Measurements from ENCODE around the gene KLRC2. TPM values are rescaled to one million over a fixed set of nuclear protein-coding genes. Genes with fewer than 3 reads are reported as not detected.
A peak's percentile ranks its signal among the peaks of the same experiment; 100 is the strongest.
"Not testable (repeated sequence)": the region's sequence is repeated elsewhere in the genome, so short reads cannot be mapped to it uniquely, and the experiment has no call there.

Gene KLRC2
- total and polyA plus RNA-seq, 7 donors = 0.49 to 0.74 TPM; not detected in 5

DNA sequence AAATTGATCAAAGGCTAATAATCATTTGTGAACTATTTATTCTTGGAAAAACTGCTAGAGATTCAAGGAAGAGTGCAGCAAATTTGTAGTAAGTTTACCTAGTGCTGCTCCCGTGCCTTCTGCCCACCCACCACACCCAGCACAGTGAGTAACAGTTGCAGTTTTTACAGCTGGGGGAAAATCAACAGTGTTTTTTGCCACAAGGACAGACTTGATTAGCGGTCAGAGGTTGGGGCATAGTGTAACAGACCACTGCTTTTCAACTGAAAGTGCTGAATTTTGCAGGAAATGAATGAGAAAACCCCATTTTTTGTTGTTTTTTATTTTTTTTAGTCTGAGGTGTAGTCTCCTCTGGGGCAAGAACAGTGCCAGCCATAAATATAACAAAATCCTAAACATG lies 38.5 kb downstream of the KLRC2 start:
- no peaks in the 10 kb centered on the region for H3K27me3 ChIP-seq
- intact Hi-C loops (cut with DNase I) = no loop called here
- 23 to 33% methylated on average over 2 of the region's 2 CpGs for WGBS, 2 donors
- peaks cover 0 to 14% (median 12%) of the 10 kb centered on the region in 4 donors for H3K4me1 ChIP-seq
- DNase-seq = no peak
- no peak overlapping the region for H3K27ac ChIP-seq
- no peak overlapping the region for H3K4me3 ChIP-seq
- TF ChIP-seq, protein P1, sequence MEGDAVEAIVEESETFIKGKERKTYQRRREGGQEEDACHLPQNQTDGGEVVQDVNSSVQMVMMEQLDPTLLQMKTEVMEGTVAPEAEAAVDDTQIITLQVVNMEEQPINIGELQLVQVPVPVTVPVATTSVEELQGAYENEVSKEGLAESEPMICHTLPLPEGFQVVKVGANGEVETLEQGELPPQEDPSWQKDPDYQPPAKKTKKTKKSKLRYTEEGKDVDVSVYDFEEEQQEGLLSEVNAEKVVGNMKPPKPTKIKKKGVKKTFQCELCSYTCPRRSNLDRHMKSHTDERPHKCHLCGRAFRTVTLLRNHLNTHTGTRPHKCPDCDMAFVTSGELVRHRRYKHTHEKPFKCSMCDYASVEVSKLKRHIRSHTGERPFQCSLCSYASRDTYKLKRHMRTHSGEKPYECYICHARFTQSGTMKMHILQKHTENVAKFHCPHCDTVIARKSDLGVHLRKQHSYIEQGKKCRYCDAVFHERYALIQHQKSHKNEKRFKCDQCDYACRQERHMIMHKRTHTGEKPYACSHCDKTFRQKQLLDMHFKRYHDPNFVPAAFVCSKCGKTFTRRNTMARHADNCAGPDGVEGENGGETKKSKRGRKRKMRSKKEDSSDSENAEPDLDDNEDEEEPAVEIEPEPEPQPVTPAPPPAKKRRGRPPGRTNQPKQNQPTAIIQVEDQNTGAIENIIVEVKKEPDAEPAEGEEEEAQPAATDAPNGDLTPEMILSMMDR (IDR thresholded peaks at IDR 0.05) = no peak
- TF ChIP-seq POLR2AphosphoS5 (IDR thresholded peaks at IDR 0.05) (no peak), EP300 (IDR thresholded peaks at IDR 0.05) (no peak), POLR2A (IDR thresholded peaks at IDR 0.05) (no peak)
- no peaks in the 10 kb centered on the region for H3K36me3 ChIP-seq
- no peaks in the 10 kb centered on the region for H3K9me3 ChIP-seq

DNA sequence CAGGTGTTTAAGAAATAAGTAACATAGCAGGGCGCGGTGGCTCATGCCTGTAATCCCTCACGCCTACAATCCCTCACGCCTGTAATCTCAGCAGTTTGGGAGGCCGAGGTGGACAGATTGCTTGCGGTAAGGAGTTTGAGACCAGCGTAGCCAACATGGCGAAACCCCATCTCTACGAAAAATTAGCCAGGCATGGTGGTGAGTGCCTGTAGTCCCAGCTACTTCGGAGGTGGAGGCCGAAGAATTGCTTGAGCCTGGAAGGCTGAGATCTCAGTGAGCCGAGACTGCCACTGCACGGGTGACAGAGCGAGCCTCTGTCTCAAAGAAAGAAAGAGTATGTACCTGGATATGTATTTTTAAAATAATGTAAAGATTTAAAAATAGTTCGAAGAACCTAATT lies 39.6 kb downstream of the KLRC2 start:
- H3K27me3 ChIP-seq; H3K9me3 ChIP-seq; intact Hi-C loops (cut with DNase I); DNase-seq; H3K36me3 ChIP-seq; H3K4me3 ChIP-seq: not testable (repeated sequence)
- Histone ChIP-seq H3K27ac (peak overlapping the region in 3 of 4 donors; percentile 64 to 73 (median 67)), H3K4me1 (peaks cover 0 to 16% (median 14%) of the 10 kb centered on the region in 4 donors)
- WGBS, 2 donors = 69 to 83% methylated on average over 15 of the region's 15 CpGs

DNA sequence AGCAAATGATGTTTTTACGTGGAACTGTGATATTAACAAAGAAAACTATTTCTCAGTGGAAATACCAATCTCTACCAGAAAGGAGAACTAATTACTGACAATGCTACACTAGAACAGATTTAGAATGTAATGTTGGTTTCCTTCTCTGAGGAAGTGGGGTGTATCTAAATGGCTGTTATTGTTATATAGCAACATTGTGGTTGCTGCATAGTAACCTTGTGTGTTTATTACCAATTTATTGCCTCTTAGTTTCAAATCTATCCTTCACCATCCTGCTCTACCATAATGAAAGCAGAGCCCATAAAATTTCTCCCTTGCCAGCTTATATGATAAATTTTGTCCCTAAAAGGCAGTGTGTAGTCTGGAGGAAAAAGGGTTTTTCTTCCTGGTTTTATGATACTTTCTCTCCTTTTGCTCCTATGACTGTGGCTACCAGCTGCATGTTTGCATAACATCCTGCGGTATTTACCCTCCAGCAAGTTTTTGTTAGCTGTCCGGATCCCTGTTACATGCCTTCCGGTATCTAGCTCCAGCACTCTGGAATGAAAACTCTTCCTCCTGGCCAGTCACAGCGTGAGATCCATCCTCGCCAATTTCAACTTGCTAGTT lies 40.3 kb downstream of the KLRC2 start:
- H3K27ac ChIP-seq = peak overlapping the region; percentile 31 to 73 (median 66)
- H3K27me3 ChIP-seq = no peaks in the 10 kb centered on the region
- WGBS, 2 donors = 7 to 17% methylated on average over 6 of the region's 6 CpGs
- no peaks in the 10 kb centered on the region for H3K36me3 ChIP-seq
- no peaks in the 10 kb centered on the region for H3K9me3 ChIP-seq
- peak; percentile 71 for DNase-seq
- intact Hi-C loops (cut with DNase I) = no loop called here
- TF ChIP-seq POLR2AphosphoS5 (IDR thresholded peaks at IDR 0.05) (peak in 1 of 4 donors; percentile 20), EP300 (IDR thresholded peaks at IDR 0.05) (no peak)
- peaks cover 0 to 16% (median 14%) of the 10 kb centered on the region in 4 donors for H3K4me1 ChIP-seq
- H3K4me3 ChIP-seq = peak overlapping the region in 2 of 4 donors; percentile 10 to 15

DNA sequence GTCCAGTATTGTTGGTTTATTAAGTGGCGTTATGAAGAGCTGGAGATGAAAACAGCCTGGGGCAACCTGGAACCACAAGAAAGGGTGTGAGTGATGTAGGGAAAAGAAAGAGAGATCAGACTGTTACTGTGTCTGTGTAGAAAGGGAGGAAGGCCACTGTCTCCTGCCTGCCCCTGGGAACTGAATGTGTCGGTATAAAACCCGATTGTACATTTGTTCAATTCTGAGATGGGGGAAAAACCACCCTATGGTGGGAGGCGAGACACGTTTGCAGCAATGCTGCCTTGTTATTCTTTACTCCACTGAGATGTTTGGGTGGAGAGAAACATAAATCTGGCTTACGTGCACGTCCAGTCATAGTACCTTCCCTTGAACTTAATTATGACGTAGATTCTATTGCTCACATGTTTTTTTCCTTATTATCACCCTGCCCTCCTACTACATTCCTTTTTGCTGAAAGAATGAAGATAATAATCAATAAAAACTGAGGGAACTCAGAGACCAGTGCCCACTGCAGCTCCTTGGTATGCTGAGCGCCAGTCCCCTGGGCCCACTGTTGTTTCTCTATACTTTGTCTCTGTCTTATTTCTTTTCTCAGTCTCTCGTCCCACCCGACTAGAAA lies 41.2 kb downstream of the KLRC2 start:
- H3K27me3 ChIP-seq; H3K9me3 ChIP-seq; intact Hi-C loops (cut with DNase I); H3K36me3 ChIP-seq; H3K4me3 ChIP-seq; DNase-seq: not testable (repeated sequence)
- 65 to 76% methylated on average over 11 of the region's 11 CpGs for WGBS, 2 donors
- Histone ChIP-seq H3K4me1 (peaks cover 0 to 16% (median 14%) of the 10 kb centered on the region in 4 donors), H3K27ac (peak overlapping the region in 1 of 4 donors; percentile 73)

DNA sequence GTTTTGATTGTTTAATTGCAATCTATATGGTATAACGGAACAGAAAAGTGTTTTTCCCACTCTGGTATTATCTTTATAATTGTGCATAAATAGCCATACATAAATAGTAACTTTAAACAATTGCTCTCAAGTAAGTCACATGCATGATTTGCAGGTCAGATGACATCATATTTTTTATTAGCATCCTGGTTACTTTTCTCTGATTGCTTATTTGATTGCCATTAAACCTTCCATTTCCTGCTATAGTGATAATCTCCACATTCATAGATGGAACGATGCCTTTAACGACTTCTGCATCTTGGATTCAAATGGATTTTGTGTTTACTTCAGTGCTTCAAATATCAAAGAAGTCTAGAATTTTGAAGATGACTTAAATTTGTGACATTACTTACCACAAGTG lies 42.5 kb downstream of the KLRC2 start:
- no peaks in the 10 kb centered on the region for H3K9me3 ChIP-seq
- H3K4me3 ChIP-seq = no peak overlapping the region
- intact Hi-C loops (cut with DNase I) = no loop called here
- peaks cover 0 to 16% (median 14%) of the 10 kb centered on the region in 4 donors for H3K4me1 ChIP-seq
- TF ChIP-seq, protein P1 (IDR thresholded peaks at IDR 0.05) = no peak
- TF ChIP-seq POLR2AphosphoS5 (IDR thresholded peaks at IDR 0.05) = no peak
- 29 to 63% methylated on average over 3 of the region's 3 CpGs for WGBS, 2 donors
- no peak overlapping the region for H3K27ac ChIP-seq
- no peak for DNase-seq
- H3K27me3 ChIP-seq = no peaks in the 10 kb centered on the region
- no peaks in the 10 kb centered on the region for H3K36me3 ChIP-seq

DNA sequence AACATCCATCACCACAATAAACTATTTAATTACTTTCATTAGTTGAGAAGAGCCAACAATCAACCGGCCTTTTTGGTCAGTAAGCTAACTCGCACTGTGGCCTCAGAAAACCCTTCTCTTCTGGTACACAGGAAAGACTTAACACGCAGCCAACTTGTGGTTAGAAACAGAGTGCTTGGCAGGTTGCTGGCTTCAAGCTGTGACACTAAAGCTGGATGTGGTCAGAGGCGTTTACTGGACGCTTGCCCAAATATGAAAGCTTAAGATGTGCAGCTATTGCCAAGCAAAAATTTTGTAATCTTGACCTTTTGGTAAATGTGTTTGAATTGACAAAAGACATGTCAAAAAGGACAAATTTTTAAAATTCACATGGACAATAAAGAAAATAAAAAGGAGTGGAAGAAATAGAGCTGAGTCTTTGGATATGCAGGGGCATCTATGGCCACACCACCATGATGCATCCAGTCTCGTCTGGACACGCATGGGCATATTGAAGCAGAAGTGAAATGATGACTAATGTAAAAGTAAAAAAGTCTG lies 43.3 kb downstream of the KLRC2 start:
- no peaks in the 10 kb centered on the region for H3K27me3 ChIP-seq
- WGBS, 2 donors = 36 to 77% methylated on average over 7 of the region's 7 CpGs
- H3K36me3 ChIP-seq = no peaks in the 10 kb centered on the region
- peak; percentile 81 for DNase-seq
- H3K27ac ChIP-seq = peak overlapping the region in 1 of 4 donors; percentile 6
- no peaks in the 10 kb centered on the region for H3K9me3 ChIP-seq
- intact Hi-C loops (cut with DNase I) = no loop called here
- no peak overlapping the region for H3K4me3 ChIP-seq
- TF ChIP-seq POLR2AphosphoS5 (IDR thresholded peaks at IDR 0.05) = peak in 3 of 4 donors; percentile 35 to 51 (median 36)
- TF ChIP-seq, protein P1 (IDR thresholded peaks at IDR 0.05) = no peak
- TF ChIP-seq EP300 (IDR thresholded peaks at IDR 0.05) = no peak
- no peak for TF ChIP-seq POLR2A (IDR thresholded peaks at IDR 0.05)
- peaks cover 0 to 16% (median 14%) of the 10 kb centered on the region in 4 donors for H3K4me1 ChIP-seq

DNA sequence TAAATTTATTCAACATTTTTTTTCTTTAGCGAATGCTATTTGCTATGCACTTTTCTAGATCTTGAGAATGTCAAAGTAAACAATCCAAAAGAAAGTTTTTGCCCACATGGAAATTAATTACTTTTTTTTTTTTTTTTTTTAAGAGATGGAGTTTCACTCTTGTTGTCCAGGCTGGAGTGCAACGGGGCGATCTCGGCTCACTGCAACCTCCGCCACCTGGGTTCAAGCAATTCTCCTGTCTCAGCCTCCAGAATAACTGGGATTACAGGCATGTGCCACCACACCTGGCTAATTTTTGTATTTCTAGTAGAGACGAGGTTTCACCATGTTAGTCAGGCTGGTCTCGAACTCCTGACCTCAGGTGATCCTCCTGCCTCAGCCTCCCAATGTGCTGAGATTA lies 44.8 kb downstream of the KLRC2 start:
- H3K27me3 ChIP-seq; H3K36me3 ChIP-seq; H3K4me3 ChIP-seq; H3K27ac ChIP-seq; DNase-seq; H3K9me3 ChIP-seq; intact Hi-C loops (cut with DNase I): not testable (repeated sequence)
- 94 to 95% methylated on average over 7 of the region's 7 CpGs for WGBS, 2 donors
- H3K4me1 ChIP-seq = peaks cover 0 to 16% (median 14%) of the 10 kb centered on the region in 4 donors
